T-helper 1 cell treated with Interleukin-12 subunit alpha and Interleukin-12 subunit beta and Interleukin-4 antibody, amounts not matched to agents 30 ng/mL and 1 ng/mL, for 36 hours (primary cell): Measurements from ENCODE around the gene FKRP. TPM values are rescaled to one million over a fixed set of nuclear protein-coding genes. Genes with fewer than 3 reads are reported as not detected.

Source experiments
- intact Hi-C: fragments of 100-400 bp; cut with micrococcal nuclease; formaldehyde crosslinking; loops from one replicate; pipeline ENCODE4 v1.15.1; 2024
- total RNA-seq: library from RNA; stranded (reverse); gene quantifications from 2 replicates; pipeline ENCODE4 v1.2.3, GENCODE V29; 2022

FKRP gene
- total RNA-seq, 1 donor from 2014 or later: 20.5 TPM

- intact Hi-C loops: no loop called here
These were observed 60.8 kb downstream of the FKRP start for GRCh38 chr19:46806656-46807055.

Other genes with a start within 250 kb of the FKRP start
- 478 and 493 TPM in 2 replicates for gene CALM3, start 144.7 kb upstream of the FKRP start, total RNA-seq
- gene PTGIR, start 121.0 kb upstream of the FKRP start, total RNA-seq: 126 and 135 TPM in 2 replicates
- 13.2 and 14.6 TPM in 2 replicates for gene GNG8, start 109.9 kb upstream of the FKRP start, total RNA-seq
- gene DACT3, start 84.9 kb upstream of the FKRP start, total RNA-seq: 1.6 and 1.9 TPM in 2 replicates
- gene PRKD2, start 28.9 kb upstream of the FKRP start, total RNA-seq: 171 and 175 TPM in 2 replicates
- 95.8 and 103 TPM in 2 replicates for gene STRN4, start 393 bp downstream of the FKRP start, total RNA-seq
- gene SLC1A5, start 42.5 kb downstream of the FKRP start, total RNA-seq: 141 and 142 TPM in 2 replicates
- gene AP2S1, start 104.8 kb downstream of the FKRP start, total RNA-seq: 108 and 114 TPM in 2 replicates
- 28.8 and 31.0 TPM in 2 replicates for gene ARHGAP35, start 114.9 kb downstream of the FKRP start, total RNA-seq